Heart left ventricle (tissue), 13 donors: Measurements from ENCODE around the gene BCL11A.

Experiments used
- CTCF ChIP-seq, 12 donors: fragments of 200-600 bp; sonication (generic) in 4 of 12; IDR thresholded peaks; one replicate each; pipeline versions ENCODE4 v1.5.0 to v1.8.0; 2018 to 2022; ENCODE audit warnings: antibody characterized with exemption in 12 of 12, mild to moderate bottlenecking in 5 of 12
- POLR2A ChIP-seq, 2 donors: fragments of 450-650 bp; IDR thresholded peaks; one replicate each; pipeline ENCODE4 v1.6.1; 2017; ENCODE audit warnings: antibody characterized with exemption in 2 of 2, mild to moderate bottlenecking in 2 of 2, moderate library complexity in 2 of 2
- donor health status: ischemic (EF 13 %, LVEDD 7.1; RV severe dilation, severe dysfunction).
- donor health status: DM: no; HTN: yes; CAD: no.
- donor health status: DM: no; HTN: no; CAD: no.
- donor health status: ischemic (EF 25% LVEDD 6.9; RV normal size, moderate dysfunction).
- donor health status: ischemic (EF 25% LVEDD 5.7; RV mildly dilated, moderate dysfunction).
- donor health status: ischemic (EF 35%, LVEDD 5.7; RV mildly dilated, moderate dysfunction).
- donor health status: nonischemic (EF 11% LVEDD 7.7; RV severe dilation, severe dysfunction).
- donor health status: DM: yes; HTN: yes; CAD: no.
- donor health status: PGD.
- donor health status: ischemic (EF 29% LVEDD 5.4; RV normal size, mild dysfunction).
- donor health status: nonischemic (EF 23%, LVEDD 6.1; RV moderate dilation, normal function).

- no peak for TF ChIP-seq CTCF (IDR thresholded peaks at IDR 0.05)
- no peak for TF ChIP-seq POLR2A (IDR thresholded peaks at IDR 0.05)
Measured at GRCh38 chr2:60547841-60548240, 5.6 kb downstream of the BCL11A start.
